ENCODE measurements around the gene XRCC1. TPM values are rescaled to one million over a fixed set of nuclear protein-coding genes. Genes with fewer than 3 reads are reported as not detected.

Gene XRCC1
- total RNA-seq, 4 donors from 2014 or later = 22.7 to 53.2 (median 30.7) TPM

- H3K27ac ChIP-seq = no peak overlapping the region
- peaks cover 5 to 12% of the 10 kb centered on the region in 2 donors for H3K4me1 ChIP-seq
- H3K9me3 ChIP-seq = no peaks in the 10 kb centered on the region
- intact Hi-C loops (cut with DNase I; ENCODE audit: low total_unique reads) = no loop called here
- DNase-seq = no peak
- TF ChIP-seq POLR2A (IDR thresholded peaks at IDR 0.05) (no peak), CTCF (IDR thresholded peaks at IDR 0.05) (no peak)
- H3K36me3 ChIP-seq = no peaks in the 10 kb centered on the region
- no peaks in the 10 kb centered on the region for H3K27me3 ChIP-seq
- H3K4me3 ChIP-seq = no peak overlapping the region
These were observed 24.4 kb upstream of the XRCC1 start for GRCh38 chr19:43599635-43600295.

GRCh38 chr19:43598445-43599240 is 23.3 kb upstream of the XRCC1 start:
- Histone ChIP-seq H3K36me3 (no peaks in the 10 kb centered on the region), H3K27me3 (no peaks in the 10 kb centered on the region), H3K9me3 (no peaks in the 10 kb centered on the region), H3K27ac (no peak overlapping the region), H3K4me1 (peaks cover 5 to 20% of the 10 kb centered on the region in 2 donors), H3K4me3 (no peak overlapping the region)
- intact Hi-C loops (cut with DNase I; ENCODE audit: low total_unique reads) = no loop called here
- DNase-seq = no peak
- TF ChIP-seq POLR2A (IDR thresholded peaks at IDR 0.05) = no peak
- no peak for TF ChIP-seq CTCF (IDR thresholded peaks at IDR 0.05)

GRCh38 chr19:43597876-43598275 is 22.5 kb upstream of the XRCC1 start:
- intact Hi-C loops (cut with DNase I; ENCODE audit: low total_unique reads) = no loop called here
- Histone ChIP-seq H3K4me3 (no peak overlapping the region), H3K27me3 (no peaks in the 10 kb centered on the region), H3K4me1 (peaks cover 5 to 20% of the 10 kb centered on the region in 2 donors), H3K27ac (no peak overlapping the region), H3K36me3 (no peaks in the 10 kb centered on the region), H3K9me3 (no peaks in the 10 kb centered on the region)
- DNase-seq = no peak
- TF ChIP-seq CTCF (IDR thresholded peaks at IDR 0.05) = no peak
- TF ChIP-seq POLR2A (IDR thresholded peaks at IDR 0.05) = no peak

- Histone ChIP-seq H3K9me3 (no peaks in the 10 kb centered on the region), H3K4me1 (peaks cover 5 to 20% of the 10 kb centered on the region in 2 donors), H3K4me3 (peak overlapping the region; percentile 55 to 59), H3K27me3 (no peaks in the 10 kb centered on the region), H3K27ac (peak overlapping the region; percentile 96 to 97), H3K36me3 (no peaks in the 10 kb centered on the region)
- TF ChIP-seq CTCF (IDR thresholded peaks at IDR 0.05) = no peak
- no peak for TF ChIP-seq POLR2A (IDR thresholded peaks at IDR 0.05)
- no peak for DNase-seq
- intact Hi-C loops (cut with DNase I; ENCODE audit: low total_unique reads) = no loop called here
These were observed 21.6 kb upstream of the XRCC1 start for GRCh38 chr19:43596842-43597461.
